ENCODE measurements around the gene DNAH11.

Gene DNAH11

GRCh38 chr7:21934808-21935207 is 392.0 kb downstream of the DNAH11 start:
- no peak for DNase-seq (ENCODE audit: low read depth)

- no peak for DNase-seq (ENCODE audit: low read depth)
These were observed 395.6 kb downstream of the DNAH11 start for GRCh38 chr7:21938463-21938862.

GRCh38 chr7:21939136-21939857 is 396.5 kb downstream of the DNAH11 start:
- DNase-seq (ENCODE audit: low read depth), result peak; percentile 29

GRCh38 chr7:21939858-21940372 is 397.1 kb downstream of the DNAH11 start:
- no peak for DNase-seq (ENCODE audit: low read depth)

- peak; percentile 70 for DNase-seq (ENCODE audit: low read depth)
These were observed 398.8 kb downstream of the DNAH11 start for GRCh38 chr7:21941611-21942141.

GRCh38 chr7:21942955-21943354 is 400.1 kb downstream of the DNAH11 start:
- no peak for DNase-seq (ENCODE audit: low read depth)

DNA sequence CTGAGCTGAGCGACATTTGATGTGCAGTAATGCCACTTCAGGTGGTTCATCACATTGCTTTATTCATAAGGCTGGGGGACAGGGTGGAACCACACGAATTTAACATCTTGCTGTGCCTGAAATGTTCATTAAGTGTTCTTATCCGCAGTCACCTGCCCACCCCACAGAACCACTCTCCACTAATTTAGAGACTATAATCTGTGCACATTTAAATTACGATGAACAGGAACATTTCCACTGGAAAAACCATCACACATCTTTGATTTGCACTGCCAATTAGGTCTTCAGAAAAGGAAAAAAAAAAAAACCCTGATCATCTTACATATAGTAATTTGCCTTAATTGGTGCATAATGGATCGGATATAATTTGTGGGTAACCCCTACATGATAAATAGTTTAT is 400.6 kb downstream of the DNAH11 start:
- DNase-seq (ENCODE audit: low read depth), result no peak

DNA sequence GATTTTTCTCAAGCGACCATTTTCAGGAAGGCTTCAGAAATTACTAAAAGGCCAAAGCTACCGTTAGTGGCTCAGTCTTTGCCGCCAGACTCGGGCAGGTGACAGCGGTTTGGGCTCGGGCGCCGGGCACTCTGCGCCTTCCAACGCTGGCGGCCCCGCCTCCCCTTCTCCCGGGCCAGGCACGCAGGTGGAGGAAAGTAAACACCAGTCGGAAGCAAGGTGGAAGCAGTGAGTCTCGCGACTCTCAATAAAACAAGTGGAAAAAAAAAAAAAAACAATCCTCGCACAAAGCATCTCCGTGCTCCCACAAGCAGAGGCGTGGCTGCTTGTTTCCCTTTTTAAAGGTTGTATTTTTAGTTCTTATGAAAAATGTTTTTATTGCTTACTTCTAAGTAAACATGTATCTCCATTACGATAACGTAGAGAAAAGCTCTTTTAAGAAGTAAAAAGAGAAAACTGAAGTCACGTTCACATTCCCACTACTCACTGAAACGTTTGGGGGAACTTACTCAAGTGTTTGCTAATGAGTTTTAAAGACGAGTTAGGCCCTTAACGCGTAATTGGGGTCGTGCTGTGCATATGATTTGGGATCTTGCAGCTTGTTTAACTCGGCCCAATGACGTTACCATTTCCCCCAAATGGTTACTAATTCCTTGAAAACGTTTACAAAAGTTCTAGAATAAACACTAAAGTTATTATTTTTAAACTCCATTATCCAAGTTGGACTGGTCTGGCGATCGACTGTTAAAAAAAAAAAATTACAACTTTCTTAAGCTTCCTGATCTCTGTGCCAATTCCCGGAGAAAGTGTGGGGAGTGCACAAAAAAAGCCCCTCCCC is 402.0 kb downstream of the DNAH11 start:
- peak; percentile 45 for DNase-seq (ENCODE audit: low read depth)

GRCh38 chr7:21945454-21946221 is 402.8 kb downstream of the DNAH11 start, which contains the start of gene CDCA7L:
TSS of gene CDCA7L (minus strand) at chr7:21945899. CDS start at chr7:21945804, 95 bp downstream.
- peak; percentile 70 for DNase-seq (ENCODE audit: low read depth)

DNA sequence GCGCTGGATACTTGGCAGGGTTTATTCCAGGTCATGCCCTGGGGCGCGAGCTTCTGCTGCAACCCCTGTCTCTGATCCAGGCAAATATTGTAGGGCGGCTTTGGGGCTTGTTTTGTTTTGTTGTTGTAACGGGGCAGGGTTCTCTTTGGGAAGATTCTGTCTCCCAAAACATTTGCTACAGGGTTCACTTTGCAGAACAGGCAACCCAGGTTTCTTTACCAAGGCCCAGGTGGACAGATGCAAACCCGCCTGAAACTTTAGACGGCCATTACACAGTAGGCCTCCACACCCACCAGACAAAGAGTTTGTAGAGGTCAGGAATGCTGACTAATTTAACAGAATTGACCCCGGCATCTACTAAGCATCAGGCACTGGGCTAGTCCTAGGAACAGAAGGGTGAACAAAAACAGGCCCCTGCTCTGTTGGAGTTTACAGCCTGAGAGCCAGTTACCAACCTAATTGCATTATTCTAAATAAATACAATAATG is 403.4 kb downstream of the DNAH11 start:
- DNase-seq (ENCODE audit: low read depth), result no peak

- DNase-seq (ENCODE audit: low read depth), result no peak
These were observed 404.2 kb downstream of the DNAH11 start for GRCh38 chr7:21947056-21947455.

GRCh38 chr7:21947946-21948345 is 405.1 kb downstream of the DNAH11 start:
- DNase-seq (ENCODE audit: low read depth), result peak; percentile 43

DNA sequence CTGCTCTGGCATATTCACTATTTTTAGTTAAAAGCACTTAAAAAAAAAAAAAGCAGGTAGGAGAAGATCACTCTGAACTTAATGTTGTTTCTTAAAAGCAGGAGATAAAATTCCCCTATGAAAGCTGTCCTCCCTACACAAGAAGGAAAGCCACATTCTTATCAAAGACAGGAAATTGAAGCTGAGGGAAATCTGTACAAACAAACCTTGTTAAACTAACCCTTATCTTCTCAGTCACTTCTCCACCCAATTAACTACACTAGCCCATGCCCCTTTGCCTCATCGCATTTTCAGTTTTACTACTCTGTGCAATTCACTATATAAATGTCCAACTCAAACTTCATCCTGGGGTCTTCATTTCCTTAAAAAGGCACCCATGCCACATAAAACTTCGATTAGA is 405.5 kb downstream of the DNAH11 start:
- peak; percentile 61 for DNase-seq (ENCODE audit: low read depth)

DNA sequence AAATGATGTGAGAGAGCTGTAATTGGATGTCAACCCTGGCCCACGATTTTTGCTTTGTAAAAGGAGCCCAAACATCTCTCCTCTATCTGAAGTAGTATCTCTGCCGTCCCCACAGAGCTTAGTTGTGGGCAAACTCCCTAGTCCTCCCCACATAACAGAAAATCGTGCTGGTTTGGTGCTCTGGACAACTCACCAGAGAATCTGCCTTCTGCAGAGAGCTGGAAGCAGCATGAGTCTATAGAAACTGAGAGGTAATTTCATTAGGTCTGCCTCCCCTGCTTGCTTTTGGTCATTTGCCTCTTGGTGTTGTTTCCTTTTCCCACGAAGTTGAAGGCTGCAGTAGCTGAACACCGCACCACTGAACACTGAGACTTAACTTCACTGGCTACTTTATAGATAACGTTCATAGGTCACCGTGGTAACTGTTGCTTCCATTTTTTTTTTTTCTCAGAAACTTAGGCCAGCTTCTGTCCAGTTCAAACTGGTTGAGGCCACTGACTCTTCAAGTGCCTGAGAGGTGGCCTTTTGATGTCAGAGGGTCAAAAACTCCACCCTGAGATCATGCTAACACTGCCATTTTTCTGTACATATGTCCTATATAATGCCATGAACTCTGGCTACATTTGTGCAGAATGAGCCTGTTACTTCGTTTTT is 406.2 kb downstream of the DNAH11 start:
- peak; percentile 76 for DNase-seq (ENCODE audit: low read depth)

All from amniotic epithelial cell (primary cell).